ENCODE results near the gene HPSE2. TPM values are rescaled to one million over a fixed set of nuclear protein-coding genes. Genes with fewer than 3 reads are reported as not detected.

The HPSE2 gene
- total RNA-seq, 1 experiment from 2014 or later = 0.05 TPM

- no peaks in the 10 kb centered on the region for H3K9me3 ChIP-seq (ENCODE audit: control insufficient read depth in 1 of 2, insufficient read depth in 1 of 2, low read depth in 1 of 2, low read length in 2 of 2)
- no peak overlapping the region for H3K4me2 ChIP-seq (ENCODE audit: low read length)
- no peaks in the 10 kb centered on the region for H3K9me2 ChIP-seq (ENCODE audit: insufficient read depth)
- BruUV-seq (replicated peaks) = no TSS peak
- H4K20me1 ChIP-seq (ENCODE audit: insufficient read depth) = no peaks in the 10 kb centered on the region
- ATAC-seq (no peak), DNase-seq (ENCODE audit: low read depth, low spot score) (no peak)
- ChIA-PET CTCF (no interaction called here), POLR2A (no interaction called here), RAD21 (ENCODE audit: low non-redundant PET in 1 of 2, low total read pairs in 2 of 2, uncharacterized antibody in 2 of 2, unreplicated experiment in 2 of 2) (no interaction called here)
- no peak overlapping the region for H3K27ac ChIP-seq (ENCODE audit: low read depth, low read length)
- H3K36me3 ChIP-seq (ENCODE audit: control insufficient read depth in 1 of 2, insufficient read depth in 2 of 2, low read length in 2 of 2) = no peaks in the 10 kb centered on the region
- peaks cover 73% of the 10 kb centered on the region for H3K27me3 ChIP-seq (ENCODE audit: insufficient read depth, low read length)
- no peak overlapping the region for H3K9ac ChIP-seq (ENCODE audit: low read length)
- H3K4me3 ChIP-seq (replicated peaks in 1 of 2; ENCODE audit: low read depth in 1 of 2, low read length in 2 of 2) = no peak overlapping the region
- TF ChIP-seq ATF3 (IDR thresholded peaks at IDR 0.05) = no peak
- H3K79me2 ChIP-seq (ENCODE audit: insufficient read depth, low read length) = no peaks in the 10 kb centered on the region
- intact Hi-C loops (cut with micrococcal nuclease) = no loop called here
- no peak overlapping the region for H2AFZ ChIP-seq (ENCODE audit: low read depth, low read length, poor library complexity, severe bottlenecking)
- no peaks in the 10 kb centered on the region for H3K4me1 ChIP-seq (ENCODE audit: control insufficient read depth in 1 of 2, insufficient read depth in 2 of 2, low read length in 2 of 2)
These were observed 707.4 kb downstream of the HPSE2 start for GRCh38 chr10:98528166-98528804.

- H3K9me3 ChIP-seq (ENCODE audit: control insufficient read depth in 1 of 2, insufficient read depth in 1 of 2, low read depth in 1 of 2, low read length in 2 of 2) = no peaks in the 10 kb centered on the region
- H3K27ac ChIP-seq (ENCODE audit: low read depth, low read length) = no peak overlapping the region
- ChIA-PET POLR2A (no interaction called here), CTCF (no interaction called here), RAD21 (ENCODE audit: low non-redundant PET in 1 of 2, low total read pairs in 2 of 2, uncharacterized antibody in 2 of 2, unreplicated experiment in 2 of 2) (no interaction called here)
- peaks cover 51% of the 10 kb centered on the region for H3K27me3 ChIP-seq (ENCODE audit: insufficient read depth, low read length)
- H3K9me2 ChIP-seq (ENCODE audit: insufficient read depth) = no peaks in the 10 kb centered on the region
- H2AFZ ChIP-seq (ENCODE audit: low read depth, low read length, poor library complexity, severe bottlenecking) = no peak overlapping the region
- H4K20me1 ChIP-seq (ENCODE audit: insufficient read depth) = no peaks in the 10 kb centered on the region
- no peak for ATAC-seq
- H3K4me2 ChIP-seq (ENCODE audit: low read length) = no peak overlapping the region
- no TSS peak for BruUV-seq (replicated peaks)
- no peaks in the 10 kb centered on the region for H3K4me1 ChIP-seq (ENCODE audit: control insufficient read depth in 1 of 2, insufficient read depth in 2 of 2, low read length in 2 of 2)
- no peak overlapping the region for H3K4me3 ChIP-seq (replicated peaks in 1 of 2; ENCODE audit: low read depth in 1 of 2, low read length in 2 of 2)
- H3K9ac ChIP-seq (ENCODE audit: low read length) = no peak overlapping the region
- DNase-seq (ENCODE audit: low read depth, low spot score) = no peak
- H3K79me2 ChIP-seq (ENCODE audit: insufficient read depth, low read length) = no peaks in the 10 kb centered on the region
- TF ChIP-seq EZH2 (IDR thresholded peaks at IDR 0.05) (no peak), EGR1 (IDR thresholded peaks at IDR 0.05; ENCODE audit: low read depth) (no peak), SP1 (IDR thresholded peaks at IDR 0.05; ENCODE audit: low read depth) (no peak), ATF3 (IDR thresholded peaks at IDR 0.05) (no peak), CEBPB (IDR thresholded peaks at IDR 0.05; ENCODE audit: low read depth) (no peak), ELF1 (IDR thresholded peaks at IDR 0.05; ENCODE audit: borderline replicate concordance, low read depth) (no peak), CBX3 (IDR thresholded peaks at IDR 0.05; ENCODE audit: low read depth) (no peak), ZBTB33 (IDR thresholded peaks at IDR 0.05; ENCODE audit: extremely low read depth, insufficient replicate concordance, low read length) (no peak), ZNF274 (IDR thresholded peaks at IDR 0.05; ENCODE audit: low read depth, low read length) (no peak), POLR2A (IDR thresholded peaks at IDR 0.05; ENCODE audit: borderline replicate concordance, extremely low read depth, insufficient read depth, insufficient read length) (no peak), TCF7L2 (IDR thresholded peaks at IDR 0.05; ENCODE audit: borderline replicate concordance, extremely low read depth, insufficient read depth, insufficient read length) (no peak), JUND (IDR thresholded peaks at IDR 0.05) (no peak), ZFX (IDR thresholded peaks at IDR 0.05) (no peak), CTCF (IDR thresholded peaks at IDR 0.05 in 2 of 3, conservative IDR thresholded peaks at IDR 0.05 in 1 of 3; ENCODE audit: borderline replicate concordance in 1 of 3, insufficient read depth in 1 of 3, low read depth in 2 of 3, low read length in 2 of 3) (no peak), MAX (IDR thresholded peaks at IDR 0.05) (no peak)
- intact Hi-C loops (cut with micrococcal nuclease) = no loop called here
- no peaks in the 10 kb centered on the region for H3K36me3 ChIP-seq (ENCODE audit: control insufficient read depth in 1 of 2, insufficient read depth in 2 of 2, low read length in 2 of 2)
These were observed 709.7 kb downstream of the HPSE2 start for GRCh38 chr10:98525969-98526368.

All from HCT116 (cell line).